Stimulated activated CD4-positive, alpha-beta T cell treated with anti-CD3 and anti-CD28 coated beads, Interleukin-1b, Interleukin-23, amount 100 ng/mL, for 4 hours (primary cell): Measurements from ENCODE around the gene CALD1.

Experiments used
- DNase-seq, 2 donors: peaks; one replicate each; pipeline ENCODE4 v3.0.0-alpha.2; 2020; ENCODE audit warnings: low read depth in 2 of 2

Gene CALD1

DNA sequence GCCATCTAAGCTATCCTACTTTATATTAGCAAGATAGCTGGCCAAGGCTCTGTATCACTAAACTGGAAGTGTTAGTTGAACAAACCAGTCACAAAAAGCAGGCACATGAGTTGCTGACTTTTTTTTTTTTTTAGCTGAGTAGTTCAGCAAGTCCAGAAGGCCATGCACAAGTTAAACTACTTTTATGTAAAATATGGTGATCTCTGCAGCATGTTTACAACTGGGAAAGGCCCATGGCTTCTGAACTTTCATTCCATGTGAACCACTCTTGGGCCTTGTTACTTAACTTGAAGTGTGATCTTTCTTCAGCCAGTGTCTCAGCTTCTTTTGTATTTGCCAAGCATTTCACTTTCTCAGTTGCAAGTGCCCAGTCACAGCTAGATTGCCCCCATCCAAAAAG is 78.5 kb downstream of the CALD1 start:
- no peak for DNase-seq

- DNase-seq = no peak
Measured at GRCh38 chr7:134859783-134860182, 80.3 kb downstream of the CALD1 start.

DNA sequence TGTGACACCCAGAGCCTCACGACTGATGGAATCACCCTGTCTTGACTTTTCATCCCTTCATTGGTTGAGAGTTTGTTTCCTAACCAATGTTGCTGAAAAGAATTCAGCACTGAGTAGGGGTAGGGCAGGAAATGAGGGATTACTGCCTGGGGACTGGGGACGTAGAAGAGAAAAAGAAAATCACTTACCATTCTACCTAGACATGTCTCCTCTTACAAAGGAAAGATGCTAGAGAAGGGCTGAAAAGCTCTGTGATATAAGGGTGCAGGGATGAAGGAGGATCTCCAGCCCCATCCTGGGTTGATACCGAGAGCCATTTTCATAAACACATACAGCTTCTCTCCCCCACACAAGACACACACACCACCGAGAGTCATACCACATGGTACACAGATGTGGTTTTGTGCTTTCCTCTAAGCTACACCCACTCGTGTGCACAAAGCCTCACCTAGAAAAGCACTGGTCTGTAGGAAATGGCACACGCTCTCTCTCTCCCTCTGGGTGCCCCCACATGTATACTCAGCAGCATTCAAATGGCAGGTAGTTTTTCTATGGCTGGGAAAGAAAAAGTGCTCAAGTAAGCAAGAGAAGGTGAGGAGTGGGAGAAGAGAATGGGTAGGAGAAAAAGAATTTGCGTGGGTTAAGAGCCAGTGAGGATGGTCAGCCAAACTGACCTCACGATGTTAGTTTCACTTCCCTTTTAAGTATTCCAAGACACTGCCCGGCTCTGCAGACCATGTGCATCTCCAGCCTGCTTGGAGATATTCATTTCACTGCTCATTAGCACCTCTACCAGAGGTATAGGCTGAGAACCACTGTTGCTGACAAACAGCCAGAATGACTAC is 85.8 kb downstream of the CALD1 start:
- DNase-seq = peak in 1 of 2 donors; percentile 15

GRCh38 chr7:134866617-134867016 is 87.2 kb downstream of the CALD1 start:
- no peak for DNase-seq

- no peak for DNase-seq
Measured at GRCh38 chr7:134870156-134870555, 90.7 kb downstream of the CALD1 start.

DNA sequence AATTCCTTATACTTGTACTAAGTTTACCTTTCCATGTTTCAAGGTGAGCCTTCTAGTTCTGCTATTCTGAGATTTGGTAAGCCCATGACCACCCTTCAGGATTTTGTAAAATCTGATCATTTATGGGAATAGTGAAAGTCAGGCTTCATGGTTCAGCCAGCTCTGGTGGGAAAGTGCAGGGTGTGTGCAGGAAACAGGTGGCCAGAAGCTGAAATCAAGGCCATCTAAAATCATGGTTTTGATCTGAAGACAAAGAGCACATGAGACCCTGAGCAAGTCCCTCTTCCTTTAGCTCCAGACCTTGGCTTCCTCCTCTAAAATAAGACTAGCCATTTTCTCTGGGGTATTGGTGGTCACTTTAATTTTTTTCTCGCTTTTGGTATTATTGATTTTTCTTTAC is 91.3 kb downstream of the CALD1 start:
- DNase-seq = no peak

- no peak for DNase-seq
Measured at GRCh38 chr7:134873253-134873652, 93.8 kb downstream of the CALD1 start.

DNA sequence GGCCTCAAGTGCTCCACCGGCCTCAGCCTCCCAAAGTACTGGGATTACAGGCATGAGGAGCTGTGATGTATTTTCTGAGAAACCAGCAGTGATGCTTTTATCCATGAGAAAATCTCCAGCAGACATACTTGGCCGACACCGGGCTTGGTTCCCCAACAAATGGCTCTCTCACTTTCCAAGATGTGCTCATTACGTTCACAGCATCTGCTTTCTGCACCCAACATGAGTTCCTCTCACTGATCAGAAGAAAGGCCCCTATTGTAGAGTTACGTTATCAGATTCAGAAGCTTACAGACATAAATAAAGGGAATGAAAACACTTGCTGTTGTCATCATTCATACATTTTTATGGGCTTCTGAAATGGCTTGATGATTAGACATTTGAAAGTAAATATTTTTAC is 95.0 kb downstream of the CALD1 start:
- no peak for DNase-seq

GRCh38 chr7:134875867-134876266 is 96.4 kb downstream of the CALD1 start:
- no peak for DNase-seq

- no peak for DNase-seq
Measured at GRCh38 chr7:134878746-134879357, 99.4 kb downstream of the CALD1 start.

- DNase-seq = no peak
Measured at GRCh38 chr7:134879815-134880475, 100.5 kb downstream of the CALD1 start.

DNA sequence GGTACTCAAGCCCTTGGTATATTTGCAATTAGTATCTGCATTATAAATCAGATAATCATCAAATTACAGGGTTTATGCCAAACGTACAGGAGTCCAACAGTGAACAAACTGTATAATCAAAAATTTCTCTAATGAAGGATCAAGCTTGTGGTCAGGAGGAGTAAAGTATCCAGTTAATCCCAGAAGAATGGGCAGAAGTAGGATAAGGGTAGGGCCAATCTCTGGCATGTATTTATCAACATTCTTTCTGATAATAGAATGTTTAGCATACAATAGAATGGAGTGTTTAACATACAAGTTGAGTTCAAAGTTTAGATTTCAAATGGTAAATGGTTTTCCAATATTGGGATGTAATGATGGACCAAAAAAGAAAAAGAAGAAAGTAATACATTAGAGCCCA is 103.0 kb downstream of the CALD1 start:
- DNase-seq = no peak

DNA sequence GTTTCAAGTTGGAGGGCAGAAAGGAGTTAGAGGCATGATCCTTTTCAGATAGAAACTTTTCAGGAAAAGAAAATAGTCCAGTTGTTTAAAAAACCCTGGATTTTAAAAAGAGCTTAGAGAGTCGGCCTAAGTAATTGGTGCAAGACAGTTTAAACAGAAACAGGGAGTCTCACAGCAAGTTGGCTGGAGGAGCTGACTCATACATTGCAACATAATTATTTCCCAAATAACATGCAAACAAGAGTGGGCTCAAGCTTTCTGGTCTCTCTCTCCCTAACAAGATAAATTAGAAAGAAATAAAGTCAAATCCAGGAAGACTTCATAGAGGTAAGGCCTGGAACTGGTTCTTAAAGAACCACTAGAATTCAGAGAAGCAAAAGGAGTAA is 106.5 kb downstream of the CALD1 start:
- DNase-seq = no peak

DNA sequence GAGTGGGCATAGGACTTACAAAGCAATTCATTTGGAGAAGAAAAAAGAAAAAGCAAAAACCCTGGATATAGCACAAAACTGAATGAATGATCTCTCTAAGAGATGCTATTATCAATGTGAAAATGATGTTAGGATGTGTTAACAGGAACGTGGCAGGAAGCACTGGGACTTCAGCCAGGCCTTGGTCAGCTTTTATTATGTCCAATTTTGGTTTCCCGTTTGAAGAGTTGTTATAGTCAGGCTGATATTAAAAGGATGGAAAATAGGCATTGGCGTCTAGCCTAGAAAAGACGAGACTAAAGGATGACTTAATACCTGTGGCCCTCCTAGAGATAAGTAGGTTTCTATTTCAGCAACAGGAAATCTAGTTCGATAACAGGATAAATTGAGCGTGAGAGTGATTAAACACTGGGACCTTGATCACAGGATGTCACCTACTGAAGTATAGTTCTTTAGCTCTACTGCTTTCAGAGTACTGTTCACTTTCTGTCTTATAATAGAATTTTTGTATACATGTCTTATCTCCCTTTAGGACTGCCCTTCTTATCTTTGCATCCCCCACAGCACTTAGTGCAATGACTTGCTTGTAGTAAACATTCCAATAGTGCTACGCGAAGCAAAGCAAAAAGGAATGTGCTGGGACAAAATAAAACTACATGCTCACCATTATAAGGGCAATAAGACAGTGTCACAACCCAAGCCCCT is 107.1 kb downstream of the CALD1 start:
- no peak for DNase-seq

DNA sequence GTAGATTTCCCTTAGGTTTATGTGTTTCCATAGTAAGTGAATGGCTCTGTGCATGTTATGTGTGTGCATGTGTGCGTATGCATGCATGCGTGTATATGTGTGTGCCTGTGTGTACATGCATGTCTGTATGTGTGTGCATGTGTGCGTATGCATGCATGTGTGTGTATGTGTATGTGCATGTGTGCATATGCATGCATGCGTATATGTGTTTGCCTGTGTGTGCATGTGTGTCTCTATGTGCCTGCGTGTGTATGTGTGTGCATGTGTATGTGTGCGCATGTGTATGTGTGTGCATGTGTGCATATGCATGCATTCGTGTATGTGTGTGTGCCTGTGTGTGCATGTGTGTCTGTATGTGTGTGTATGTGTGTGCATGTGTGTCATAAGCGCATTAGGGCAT is 108.1 kb downstream of the CALD1 start:
- DNase-seq = no peak

DNA sequence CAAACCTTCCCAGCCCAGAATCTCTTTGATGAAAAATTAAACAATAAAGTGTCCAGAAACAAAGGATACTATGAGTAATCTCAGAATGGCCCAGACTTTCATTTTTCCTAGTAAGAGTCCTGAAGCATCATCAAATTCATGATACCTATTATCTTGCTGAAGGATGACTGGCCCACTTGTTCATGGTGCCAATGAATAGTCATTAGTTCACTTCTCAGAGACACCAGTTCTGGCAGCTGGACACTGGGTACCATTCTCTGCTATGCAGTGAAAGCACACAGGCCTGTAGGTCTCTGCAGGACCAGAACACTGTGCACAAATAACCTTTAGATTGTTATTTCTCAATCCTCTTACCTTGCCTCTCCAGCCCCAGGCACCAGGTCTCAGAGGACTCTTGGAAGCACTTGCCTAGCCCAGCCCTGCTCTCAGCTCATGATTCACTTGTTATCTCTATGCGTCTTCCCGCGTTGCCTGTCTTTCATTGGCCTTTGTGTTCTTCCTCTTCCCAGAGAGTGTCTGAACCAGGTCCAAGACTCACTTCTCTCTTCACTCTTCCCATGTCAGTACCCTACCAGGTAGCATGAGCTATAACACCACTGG is 108.8 kb downstream of the CALD1 start:
- no peak for DNase-seq

DNA sequence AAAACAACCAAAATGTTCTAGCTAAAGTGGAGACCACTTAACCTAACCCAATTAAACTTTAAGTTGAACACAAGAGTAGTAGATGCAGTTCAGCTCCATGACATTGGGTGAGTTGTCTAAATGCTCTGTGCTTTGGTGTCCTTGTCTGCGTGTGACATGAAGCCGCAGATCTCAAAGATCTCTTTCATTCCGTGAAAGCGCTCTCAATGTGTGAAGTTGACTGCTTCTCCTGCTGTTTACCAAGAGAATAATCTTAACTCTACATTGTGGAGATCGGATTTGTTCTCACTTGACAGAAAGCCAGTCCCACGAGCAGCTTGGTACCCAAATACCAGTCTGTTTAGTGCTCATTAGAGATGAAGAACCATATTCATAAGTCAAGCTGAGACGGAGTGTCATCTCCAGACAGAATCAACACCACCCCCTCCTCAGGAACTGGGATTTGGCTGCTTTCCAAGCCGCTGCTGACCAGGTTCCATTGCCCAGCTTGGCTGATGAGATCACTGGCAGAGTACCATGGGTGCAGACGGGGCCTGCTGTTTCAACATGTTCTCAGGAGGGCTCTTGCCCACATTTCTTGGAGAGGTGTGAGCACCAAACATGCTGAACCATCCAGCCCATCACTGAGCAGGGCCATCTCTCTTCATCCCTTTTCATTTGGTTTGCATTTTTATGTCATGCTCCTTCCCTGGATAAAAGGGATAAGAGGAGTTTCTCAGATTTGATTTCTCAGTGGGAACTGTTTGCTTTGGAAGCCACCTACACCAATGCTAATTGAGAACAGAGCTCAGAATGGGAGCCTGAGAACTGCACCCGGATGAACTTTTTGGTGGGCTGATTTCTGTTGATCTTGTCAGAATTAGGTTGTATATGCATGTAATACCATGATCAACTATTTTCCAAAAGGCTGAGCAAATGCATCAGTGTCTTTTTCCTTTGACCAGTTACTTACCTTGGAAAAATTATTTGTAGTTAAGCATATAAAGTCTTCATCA is 111.1 kb downstream of the CALD1 start:
- DNase-seq = no peak

- no peak for DNase-seq
Measured at GRCh38 chr7:134891262-134891695, 111.8 kb downstream of the CALD1 start.

DNA sequence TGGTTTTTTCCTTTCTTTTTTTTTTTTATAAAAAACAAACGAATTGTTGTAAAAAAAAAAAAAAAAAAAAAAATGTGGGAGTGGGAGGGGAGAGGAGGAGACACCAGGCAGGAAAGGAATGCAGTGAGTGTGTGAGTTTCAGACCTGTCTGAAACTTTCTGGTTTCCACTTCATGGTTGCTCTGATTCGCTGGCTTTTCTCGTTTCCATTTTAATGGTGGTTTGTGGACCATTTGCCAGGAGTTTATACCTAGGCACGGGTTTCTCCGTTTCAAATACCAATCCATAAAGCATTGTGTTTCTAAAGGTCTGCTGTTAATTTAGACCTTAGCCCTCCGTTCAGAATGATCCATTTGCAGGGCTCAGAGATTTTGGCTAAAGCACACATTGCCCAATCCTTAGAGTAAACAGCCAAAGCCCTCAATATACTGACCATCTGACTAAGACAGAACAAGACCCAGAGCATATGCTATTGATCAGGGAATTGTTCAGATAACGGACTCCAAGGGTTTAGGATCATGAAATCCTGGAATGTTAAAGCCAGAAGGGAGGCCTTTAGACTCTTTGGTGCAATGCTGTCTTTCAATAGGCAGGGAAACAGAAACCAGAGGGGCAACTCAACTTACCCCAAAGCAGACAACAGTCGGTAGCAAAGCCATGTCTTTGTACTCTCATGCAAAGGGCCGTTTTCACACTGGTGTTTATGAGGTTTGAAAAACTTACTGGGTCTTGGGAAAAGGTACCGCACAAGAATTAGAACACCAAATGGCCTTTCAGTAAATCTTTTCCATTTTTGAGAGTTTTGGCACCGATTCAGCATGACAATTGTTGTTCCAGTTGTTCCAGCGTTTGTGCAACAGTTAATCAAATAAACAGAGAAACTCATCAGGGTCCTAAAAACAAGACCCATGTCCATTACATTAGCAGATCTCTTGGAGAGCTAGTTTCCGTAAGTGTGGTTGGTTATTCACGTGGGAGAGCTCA is 112.6 kb downstream of the CALD1 start:
- DNase-seq = no peak
